ENCODE measurements around the gene ZNF26.

Gene ZNF26

DNA sequence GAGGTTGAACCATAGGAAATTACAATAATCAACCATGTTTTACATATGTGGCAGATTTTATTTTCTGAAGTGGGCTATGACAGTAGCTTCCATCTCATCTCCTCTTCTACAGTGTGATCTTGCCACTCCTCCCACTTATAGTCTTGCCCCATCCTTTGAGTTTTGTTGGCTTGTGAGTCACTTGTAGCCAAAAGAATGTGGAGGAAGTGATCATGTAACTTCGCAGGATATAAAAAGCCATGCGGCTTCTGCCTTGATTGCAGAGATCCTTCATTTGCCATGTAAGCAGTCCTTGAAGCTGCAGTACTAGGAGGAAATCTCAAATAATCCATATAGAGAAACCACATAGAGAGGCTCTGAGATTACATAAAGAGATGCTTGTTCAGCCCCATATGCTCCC is 37.4 kb downstream of the ZNF26 start:
- DNase-seq (ENCODE audit: low spot score) = no peak
- no peak for TF ChIP-seq CTCF (IDR thresholded peaks at IDR 0.05; ENCODE audit: extremely low read depth, missing control alignments)

GRCh38 chr12:133026996-133027395 is 40.8 kb downstream of the ZNF26 start:
- no peak for TF ChIP-seq CTCF (IDR thresholded peaks at IDR 0.05; ENCODE audit: extremely low read depth, missing control alignments)
- no peak for DNase-seq (ENCODE audit: low spot score)

DNA sequence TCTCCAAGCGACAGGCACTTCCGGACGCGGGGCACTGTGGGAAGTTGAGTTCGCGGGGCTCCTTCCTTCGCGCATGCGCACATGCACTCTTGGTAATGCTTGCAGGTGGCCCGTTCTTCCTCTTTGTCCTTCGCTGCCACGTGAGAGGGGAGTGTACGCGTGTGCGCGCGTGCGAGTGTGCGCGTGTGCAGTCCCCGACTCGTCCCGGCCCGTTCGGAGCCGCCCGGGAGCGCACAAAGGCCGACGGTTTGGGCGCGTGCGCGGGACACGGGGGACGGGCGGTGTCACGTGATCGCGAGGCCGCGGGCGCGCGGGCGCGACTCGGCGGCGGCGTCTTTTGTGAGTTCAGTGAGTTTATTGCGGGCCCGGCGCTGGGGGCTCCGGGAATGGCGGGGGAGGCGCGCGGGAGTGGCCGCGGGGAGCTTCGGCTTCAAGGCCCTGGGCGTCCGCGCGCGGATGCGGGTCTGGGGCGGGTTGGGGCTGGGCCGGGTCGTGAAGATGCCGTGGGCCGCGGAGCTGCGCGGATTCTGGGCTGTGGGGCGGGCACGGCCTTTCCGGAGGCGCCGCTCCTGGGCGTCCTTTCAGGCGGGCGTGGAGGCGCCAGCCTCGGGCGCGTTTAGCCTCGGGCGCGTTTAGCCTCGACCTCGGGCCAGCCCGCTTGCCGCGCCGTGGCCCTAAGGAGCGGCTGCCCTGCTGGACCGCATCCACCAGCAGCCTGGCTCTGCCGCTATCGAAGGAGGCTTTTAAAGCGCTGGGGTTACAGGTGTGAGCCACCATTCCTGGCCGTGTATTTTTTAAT is 51.2 kb downstream of the ZNF26 start, which contains the start of gene ZNF84:
ZNF84 (plus strand) TSS at position 303 of the 799 bp plus-strand sequence. CDS start 3,959 bp downstream, outside the sequence.
- no peak for TF ChIP-seq CTCF (IDR thresholded peaks at IDR 0.05; ENCODE audit: extremely low read depth, missing control alignments)
- peak; percentile 94 for DNase-seq (ENCODE audit: low spot score)

DNA sequence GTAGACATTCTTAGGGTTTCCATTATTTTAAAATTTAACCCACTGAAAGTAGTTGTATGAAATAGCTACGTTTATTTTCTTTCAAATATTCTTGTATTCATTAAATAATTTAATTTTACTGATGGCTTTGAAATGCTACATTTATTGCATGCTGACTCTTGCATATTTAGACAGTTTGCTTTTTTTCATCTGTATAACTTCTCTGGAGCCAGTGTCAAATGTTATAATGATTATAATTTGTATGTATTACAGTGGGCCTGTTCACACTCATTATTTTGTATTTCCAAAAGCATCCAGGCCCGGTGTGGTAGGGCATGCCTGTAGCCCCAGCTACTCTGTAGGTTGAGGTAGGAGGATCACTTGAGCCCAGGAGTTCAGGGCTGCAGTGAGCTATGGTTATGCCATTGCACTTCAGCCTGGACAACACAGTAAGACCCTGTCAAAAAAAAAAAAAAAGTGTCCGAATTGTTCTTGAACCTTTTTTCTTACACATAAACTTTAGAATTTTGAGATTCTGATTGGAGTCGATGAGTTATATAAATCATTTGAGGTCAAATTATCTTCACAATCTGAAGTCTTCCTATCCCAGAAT is 52.0 kb downstream of the ZNF26 start:
- DNase-seq (ENCODE audit: low spot score) = no peak
- TF ChIP-seq CTCF (IDR thresholded peaks at IDR 0.05; ENCODE audit: extremely low read depth, missing control alignments) = no peak

- no peak for DNase-seq (ENCODE audit: low spot score)
Measured at GRCh38 chr12:133046698-133047097, 60.5 kb downstream of the ZNF26 start.

GRCh38 chr12:133057446-133057845 is 71.3 kb downstream of the ZNF26 start:
- DNase-seq (ENCODE audit: low spot score) = no peak
- TF ChIP-seq CTCF (IDR thresholded peaks at IDR 0.05; ENCODE audit: extremely low read depth, missing control alignments) = no peak

More at GRCh38 chr12:133046698-133047097, 60.5 kb downstream of the ZNF26 start:
- TF ChIP-seq CTCF (IDR thresholded peaks at IDR 0.05; ENCODE audit: extremely low read depth, missing control alignments) = no peak

Data from GM20000 (cell line).